Liver (tissue), 9 donors: Measurements from ENCODE around the gene ZNF771. TPM values are rescaled to one million over a fixed set of nuclear protein-coding genes. Genes with fewer than 3 reads are reported as not detected.

Experiments
- DNase-seq: peaks from one replicate; pipeline ENCODE4 v3.0.0-alpha.2; 2017; ENCODE audit warnings: low spot score
- H3K27ac ChIP-seq, 2 donors: one replicate each; pipeline ENCODE4 v1.7.0; 2013; ENCODE audit warnings: inconsistent platforms in 2 of 2, low read length in 2 of 2, control low read depth in 1 of 2, low read depth in 1 of 2, mild to moderate bottlenecking in 1 of 2
- H3K27me3 ChIP-seq, 4 donors: one replicate each; pipeline versions ENCODE4 v1.6.1 to v1.7.0; 2013; ENCODE audit warnings: low read length in 3 of 4, inconsistent platforms in 1 of 4, mild to moderate bottlenecking in 1 of 4, moderate library complexity in 1 of 4; ENCODE audit not compliant: control insufficient read depth in 4 of 4, insufficient read depth in 4 of 4
- H3K36me3 ChIP-seq, 4 donors: one replicate each; pipeline versions ENCODE4 v1.6.1 to v1.7.0; 2013; ENCODE audit warnings: low read length in 3 of 4, mild to moderate bottlenecking in 3 of 4, low read depth in 1 of 4, moderate library complexity in 1 of 4; ENCODE audit not compliant: control insufficient read depth in 4 of 4, insufficient read depth in 3 of 4
- H3K4me1 ChIP-seq, 4 donors: one replicate each; pipeline versions ENCODE4 v1.6.1 to v1.7.0; 2013; ENCODE audit warnings: low read length in 3 of 4, mild to moderate bottlenecking in 3 of 4, moderate library complexity in 1 of 4; ENCODE audit not compliant: control insufficient read depth in 4 of 4, insufficient read depth in 4 of 4
- H3K4me3 ChIP-seq, 3 donors: one replicate each; pipeline versions ENCODE4 v1.6.1 to v1.7.0; 2013; ENCODE audit warnings: low read length in 3 of 3, control low read depth in 1 of 3, low read depth in 1 of 3, mild to moderate bottlenecking in 1 of 3
- H3K9ac ChIP-seq, 2 donors: one replicate each; pipeline ENCODE4 v1.7.0; 2013; ENCODE audit warnings: low read length in 2 of 2, mild to moderate bottlenecking in 2 of 2, moderate library complexity in 2 of 2, control low read depth in 1 of 2, low read depth in 1 of 2
- H3K9me3 ChIP-seq, 4 donors: one replicate each; pipeline versions ENCODE4 v1.6.1 to v1.7.0; 2013; ENCODE audit warnings: low read length in 3 of 4; ENCODE audit not compliant: control insufficient read depth in 4 of 4
- ATF3 ChIP-seq: IDR thresholded peaks from 2 replicates; pipeline ENCODE4 v1.6.1; 2016; ENCODE audit warnings: antibody characterized with exemption
- CTCF ChIP-seq: fragments of 150-350 bp; IDR thresholded peaks from 2 replicates; pipeline ENCODE4 v1.5.1; 2017; ENCODE audit warnings: improper control_type of control experiment, low read depth, low read length; ENCODE audit not compliant: missing input control
- EGR1 ChIP-seq, 2 donors: IDR thresholded peaks; 2 replicates each; pipeline ENCODE4 v1.6.1; 2016 to 2018; ENCODE audit warnings: antibody characterized with exemption in 2 of 2, low read depth in 2 of 2
- FOXA1 ChIP-seq: IDR thresholded peaks from 2 replicates; pipeline ENCODE4 v1.6.1; 2016; ENCODE audit warnings: antibody characterized with exemption
- FOXA2 ChIP-seq: IDR thresholded peaks from 2 replicates; pipeline ENCODE4 v1.6.1; 2016; ENCODE audit warnings: antibody characterized with exemption
- GABPA ChIP-seq, 2 donors: IDR thresholded peaks in 1 of 2; conservative IDR thresholded peaks in 1 of 2; 2 replicates each; pipeline ENCODE4 v1.6.1; 2016; ENCODE audit warnings: antibody characterized with exemption in 2 of 2, mild to moderate bottlenecking in 1 of 2, moderate library complexity in 1 of 2
- HNF4A ChIP-seq, 2 donors: conservative IDR thresholded peaks; 2 replicates each; pipeline ENCODE4 v1.6.1; 2016; ENCODE audit warnings: antibody characterized with exemption in 2 of 2, mild to moderate bottlenecking in 2 of 2
- HNF4G ChIP-seq: IDR thresholded peaks from 2 replicates; pipeline ENCODE4 v1.6.1; 2016; ENCODE audit warnings: antibody characterized with exemption
- JUND ChIP-seq, 2 donors: IDR thresholded peaks; 2 replicates each; pipeline ENCODE4 v1.6.1; 2016; ENCODE audit warnings: antibody characterized with exemption in 2 of 2
- MAX ChIP-seq: IDR thresholded peaks from 2 replicates; pipeline ENCODE4 v1.6.1; 2016; ENCODE audit warnings: antibody characterized with exemption
- NR2F2 ChIP-seq: IDR thresholded peaks from 2 replicates; pipeline ENCODE4 v1.6.1; 2016; ENCODE audit warnings: antibody characterized with exemption
- RAD21 ChIP-seq, 2 donors: IDR thresholded peaks; 2 replicates each; pipeline ENCODE4 v1.6.1; 2016; ENCODE audit warnings: antibody characterized with exemption in 2 of 2, mild to moderate bottlenecking in 2 of 2
- REST ChIP-seq: IDR thresholded peaks from 2 replicates; pipeline ENCODE4 v1.6.1; 2016; ENCODE audit warnings: antibody characterized with exemption, mild to moderate bottlenecking
- RXRA ChIP-seq, 2 donors: IDR thresholded peaks; 2 replicates each; pipeline ENCODE4 v1.6.1; 2017 to 2018; ENCODE audit warnings: antibody characterized with exemption in 2 of 2, mild to moderate bottlenecking in 1 of 2
- SP1 ChIP-seq: IDR thresholded peaks from 2 replicates; pipeline ENCODE4 v1.6.1; 2018; ENCODE audit warnings: antibody characterized with exemption, mild to moderate bottlenecking
- TAF1 ChIP-seq: conservative IDR thresholded peaks from 2 replicates; pipeline ENCODE4 v1.6.1; 2016; ENCODE audit warnings: antibody characterized with exemption, mild to moderate bottlenecking
- YY1 ChIP-seq: IDR thresholded peaks from 2 replicates; pipeline ENCODE4 v1.6.1; 2016; ENCODE audit warnings: antibody characterized with exemption, mild to moderate bottlenecking
- ZBTB33 ChIP-seq: IDR thresholded peaks from 2 replicates; pipeline ENCODE4 v1.6.1; 2016; ENCODE audit warnings: antibody characterized with exemption
- WGBS: extraction: QIAGEN DNeasy Blood & Tissue Kit; methylation state at CpG from one replicate; pipeline ENCODE4 v1.1.7; 2013; 5-methylcytosine and 5-hydroxymethylcytosine counted together
- polyA plus RNA-seq, 2 donors: library from polyadenylated mRNA; stranded (reverse) in 1 of 2; unstranded in 1 of 2; fragments of 200-250 nt in 1 of 2; fragments of >200 nt in 1 of 2; fragmentation: Nextera tagmentation in 1 of 2; extraction: Ambion mirVana in 1 of 2; gene quantifications; one replicate each; pipeline versions ENCODE4 v1.2.1 to v1.2.3, GENCODE V29; 2013 to 2015
- total RNA-seq, 2 donors: library from RNA; depleted of rRNA; stranded (reverse); fragments of >200 nt; gene quantifications; one replicate each; pipeline ENCODE4 v1.2.3, GENCODE V29; 2014
- donor health status: healthy.
- donor health status: healthy.
- donor health status: healthy.
- donor health status: healthy.
- donor health status: healthy.

ZNF771 gene
- total and polyA plus RNA-seq, 4 donors = 2.6 to 8.0 (median 5.2) TPM

GRCh38 chr16:30369938-30370455, 37.4 kb upstream of the ZNF771 start:
- no peak for TF ChIP-seq YY1
- peak; percentile 0 for TF ChIP-seq CTCF
- H3K27ac ChIP-seq = peak overlapping the region in 1 of 2 donors; percentile 29
- no peak overlapping the region for H3K9ac ChIP-seq
- no peak for DNase-seq
- peaks cover under 1 to 6% (median 4%) of the 10 kb centered on the region in 4 donors for H3K36me3 ChIP-seq
- peak overlapping the region in 1 of 3 donors; percentile 81 for H3K4me3 ChIP-seq
- no peaks in the 10 kb centered on the region for H3K9me3 ChIP-seq
- H3K27me3 ChIP-seq = no peaks in the 10 kb centered on the region
- H3K4me1 ChIP-seq = peaks cover 0 to 35% (median 29%) of the 10 kb centered on the region in 4 donors
- 1% methylated on average over 75 of the region's 76 CpGs for WGBS

- peak; percentile 99 for DNase-seq
- Histone ChIP-seq H3K4me1 (peaks cover 0 to 35% (median 29%) of the 10 kb centered on the region in 4 donors), H3K36me3 (peaks cover 0 to under 1% (median 0%) of the 10 kb centered on the region in 4 donors), H3K9ac (peak within 1 kb of the TSS; percentile 34 to 66), H3K4me3 (peak within 1 kb of the TSS; percentile 66 to 81 (median 68)), H3K9me3 (no peaks in the 10 kb centered on the region), H3K27me3 (no peaks in the 10 kb centered on the region), H3K27ac (peak within 1 kb of the TSS; percentile 77 to 82)
- under 1% methylated on average over 40 of the region's 40 CpGs for WGBS
- TF ChIP-seq NR2F2 (peak; percentile 84), SP1 (peak; percentile 99), CTCF (peak; percentile 31), HNF4A (conservative IDR thresholded peaks at IDR 0.05) (peak; percentile 2 to 58), ATF3 (no peak), GABPA (IDR thresholded peaks at IDR 0.05 in 1 of 2, conservative IDR thresholded peaks at IDR 0.05 in 1 of 2) (peak; percentile 55 to 86), ZBTB33 (peak; percentile 73), JUND (IDR thresholded peaks at IDR 0.05) (peak in 1 of 2 donors; percentile 77), RAD21 (IDR thresholded peaks at IDR 0.05) (peak in 1 of 2 donors; percentile 33), FOXA1 (no peak), RXRA (IDR thresholded peaks at IDR 0.05) (peak; percentile 91 to 95), FOXA2 (peak; percentile 73), HNF4G (no peak), REST (peak; percentile 81), MAX (no peak), EGR1 (IDR thresholded peaks at IDR 0.05; ENCODE audit: low read depth in 2 of 2) (peak; percentile 43 to 53), YY1 (peak; percentile 94), TAF1 (peak; percentile 27)
Measured at GRCh38 chr16:30370456-30371247, 36.8 kb upstream of the ZNF771 start, which contains the start of gene TBC1D10B. TSS of gene TBC1D10B (minus strand) at chr16:30370494. CDS start at chr16:30370183, 311 bp downstream.
